Measurements from ENCODE around the gene WASF2. TPM values are rescaled to one million over a fixed set of nuclear protein-coding genes. Genes with fewer than 3 reads are reported as not detected.

Gene WASF2
- polyA plus RNA-seq, 4 donors = 19.5 to 60.4 (median 34.9) TPM

DNA sequence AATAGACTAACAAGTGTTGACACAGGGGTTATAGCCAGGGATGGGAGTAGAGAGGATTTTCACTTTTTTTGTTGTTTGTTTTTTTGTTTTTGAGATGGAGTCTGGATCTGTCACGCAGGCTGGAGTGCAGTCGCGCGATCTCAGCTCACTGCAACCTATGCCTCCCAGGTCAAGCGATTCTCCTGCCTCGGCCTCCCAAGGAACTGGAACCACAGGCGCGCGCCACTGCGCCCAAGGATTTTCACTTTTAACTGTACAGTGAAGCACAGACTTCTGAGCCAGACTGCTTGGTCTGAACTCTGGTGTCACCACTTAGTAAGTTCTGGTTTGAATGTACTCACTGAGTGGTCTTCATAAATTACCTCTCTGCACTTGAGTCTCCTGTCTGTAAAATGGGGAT lies 40.2 kb upstream of the WASF2 start:
- peaks cover 0 to 46% (median 4%) of the 10 kb centered on the region in 3 donors for H3K4me1 ChIP-seq (ENCODE audit: control insufficient read depth in 3 of 3, insufficient read depth in 2 of 3, low read depth in 1 of 3, low read length in 2 of 3)
- H3K27ac ChIP-seq (ENCODE audit: low read depth in 1 of 3, low read length in 2 of 3) = peak overlapping the region in 1 of 3 donors; percentile 98
- WGBS, 3 donors = 96 to 98% (median 96%) methylated on average over 10 of the region's 10 CpGs
- H3K27me3 ChIP-seq (ENCODE audit: control insufficient read depth in 3 of 3, insufficient read depth in 3 of 3, low read length in 3 of 3) = no peaks in the 10 kb centered on the region
- DNase-seq (no peak), FAIRE-seq (no peak)
- H3K36me3 ChIP-seq (ENCODE audit: control insufficient read depth in 3 of 3, insufficient read depth in 2 of 3, low read depth in 1 of 3, low read length in 3 of 3) = peaks cover 0 to 52% (median 0%) of the 10 kb centered on the region in 3 donors
- H3K9me3 ChIP-seq (ENCODE audit: control insufficient read depth in 2 of 2, insufficient read depth in 1 of 2, low read depth in 1 of 2, low read length in 1 of 2) = no peaks in the 10 kb centered on the region
- no peak overlapping the region for H3K4me3 ChIP-seq (ENCODE audit: low read depth in 1 of 3, low read length in 3 of 3)

- 80 to 85% (median 83%) methylated on average over 5 of the region's 5 CpGs for WGBS, 3 donors
Observed at GRCh38 chr1:27529704-27530018, 39.7 kb upstream of the WASF2 start.

DNA sequence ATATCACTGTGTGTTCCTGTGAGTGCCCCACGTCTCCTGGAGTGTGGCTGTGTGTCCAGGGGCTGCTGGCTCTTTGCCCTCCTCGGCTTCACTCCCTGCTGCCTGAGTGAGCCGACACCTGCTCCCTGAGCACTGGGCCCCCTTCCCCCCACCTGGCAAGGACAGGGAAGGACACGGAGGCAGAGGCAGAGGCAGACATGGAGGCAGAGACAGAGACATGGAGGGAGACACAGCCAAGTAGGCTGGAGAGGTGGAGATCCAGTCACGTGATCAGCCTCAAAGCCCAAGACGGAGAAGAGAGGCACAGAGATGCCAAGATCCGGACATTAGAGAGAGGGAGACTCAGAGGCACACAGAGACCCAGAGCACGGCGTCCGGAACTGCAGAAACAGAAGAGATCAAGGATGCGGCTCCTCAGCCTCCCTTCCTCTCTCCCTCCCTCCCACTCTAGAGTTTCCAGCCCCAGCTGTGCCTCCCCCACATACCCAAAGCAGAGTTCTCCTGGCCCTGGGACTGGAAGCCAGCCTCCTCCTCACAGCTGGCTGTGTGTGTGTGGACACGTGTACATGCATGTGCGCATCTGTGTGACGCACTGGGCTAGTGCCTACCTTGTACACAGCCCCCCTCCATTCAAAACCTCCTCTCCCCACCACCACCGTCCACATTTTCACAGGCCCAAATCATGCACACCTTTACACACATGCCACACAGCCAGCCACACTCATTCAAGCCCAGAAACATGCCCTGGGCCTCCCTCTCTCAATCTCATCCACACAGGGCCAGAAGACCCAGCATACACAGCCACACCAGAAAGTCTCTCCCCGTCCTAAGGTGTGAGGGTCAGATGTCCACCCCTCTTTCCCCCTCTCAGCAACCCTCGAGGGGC lies 39.1 kb upstream of the WASF2 start:
- peaks cover 0 to 57% (median 4%) of the 10 kb centered on the region in 3 donors for H3K4me1 ChIP-seq (ENCODE audit: control insufficient read depth in 3 of 3, insufficient read depth in 2 of 3, low read depth in 1 of 3, low read length in 2 of 3)
- peak overlapping the region in 1 of 3 donors; percentile 56 for H3K4me3 ChIP-seq (ENCODE audit: low read depth in 1 of 3, low read length in 3 of 3)
- FAIRE-seq = no peak

More at GRCh38 chr1:27529704-27530018, 39.7 kb upstream of the WASF2 start:
- H3K9me3 ChIP-seq (ENCODE audit: control insufficient read depth in 2 of 2, insufficient read depth in 1 of 2, low read depth in 1 of 2, low read length in 1 of 2) = no peaks in the 10 kb centered on the region
- H3K4me3 ChIP-seq (ENCODE audit: low read depth in 1 of 3, low read length in 3 of 3) = no peak overlapping the region
- H3K36me3 ChIP-seq (ENCODE audit: control insufficient read depth in 3 of 3, insufficient read depth in 2 of 3, low read depth in 1 of 3, low read length in 3 of 3) = peaks cover 0 to 48% (median 0%) of the 10 kb centered on the region in 3 donors
- FAIRE-seq (no peak), DNase-seq (no peak)
- no peaks in the 10 kb centered on the region for H3K27me3 ChIP-seq (ENCODE audit: control insufficient read depth in 3 of 3, insufficient read depth in 3 of 3, low read length in 3 of 3)
- H3K4me1 ChIP-seq (ENCODE audit: control insufficient read depth in 3 of 3, insufficient read depth in 2 of 3, low read depth in 1 of 3, low read length in 2 of 3) = peaks cover 0 to 51% (median 4%) of the 10 kb centered on the region in 3 donors
- H3K27ac ChIP-seq (ENCODE audit: low read depth in 1 of 3, low read length in 2 of 3) = peak overlapping the region; percentile 77 to 98 (median 86)

GRCh38 chr1:27527890-27528817 lies 38.2 kb upstream of the WASF2 start:
- Histone ChIP-seq H3K27me3 (ENCODE audit: control insufficient read depth in 3 of 3, insufficient read depth in 3 of 3, low read length in 3 of 3) (no peaks in the 10 kb centered on the region), H3K36me3 (ENCODE audit: control insufficient read depth in 3 of 3, insufficient read depth in 2 of 3, low read depth in 1 of 3, low read length in 3 of 3) (peaks cover 0 to 34% (median 0%) of the 10 kb centered on the region in 3 donors), H3K4me1 (ENCODE audit: control insufficient read depth in 3 of 3, insufficient read depth in 2 of 3, low read depth in 1 of 3, low read length in 2 of 3) (peaks cover 0 to 66% (median 4%) of the 10 kb centered on the region in 3 donors), H3K27ac (ENCODE audit: low read depth in 1 of 3, low read length in 2 of 3) (peak overlapping the region; percentile 77 to 98 (median 86)), H3K9me3 (ENCODE audit: control insufficient read depth in 2 of 2, insufficient read depth in 1 of 2, low read depth in 1 of 2, low read length in 1 of 2) (no peaks in the 10 kb centered on the region), H3K4me3 (ENCODE audit: low read depth in 1 of 3, low read length in 3 of 3) (peak overlapping the region; percentile 8 to 56 (median 39))
- 4 to 6% (median 6%) methylated on average over 57 to 71 of the region's 71 CpGs for WGBS, 3 donors
- peak; percentile 81 to 95 for DNase-seq
- FAIRE-seq = no peak

More for the DNA sequence above, 39.1 kb upstream of the WASF2 start:
- no peak for DNase-seq
- H3K27ac ChIP-seq (ENCODE audit: low read depth in 1 of 3, low read length in 2 of 3) = peak overlapping the region; percentile 77 to 98 (median 86)
- H3K9me3 ChIP-seq (ENCODE audit: control insufficient read depth in 2 of 2, insufficient read depth in 1 of 2, low read depth in 1 of 2, low read length in 1 of 2) = no peaks in the 10 kb centered on the region
- WGBS, 3 donors = 30 to 50% (median 41%) methylated on average over 14 to 17 of the region's 17 CpGs
- peaks cover 0 to 43% (median 0%) of the 10 kb centered on the region in 3 donors for H3K36me3 ChIP-seq (ENCODE audit: control insufficient read depth in 3 of 3, insufficient read depth in 2 of 3, low read depth in 1 of 3, low read length in 3 of 3)
- H3K27me3 ChIP-seq (ENCODE audit: control insufficient read depth in 3 of 3, insufficient read depth in 3 of 3, low read length in 3 of 3) = no peaks in the 10 kb centered on the region

- Histone ChIP-seq H3K9me3 (ENCODE audit: control insufficient read depth in 2 of 2, insufficient read depth in 1 of 2, low read depth in 1 of 2, low read length in 1 of 2) (no peaks in the 10 kb centered on the region), H3K36me3 (ENCODE audit: control insufficient read depth in 3 of 3, insufficient read depth in 2 of 3, low read depth in 1 of 3, low read length in 3 of 3) (peaks cover 0 to 26% (median 0%) of the 10 kb centered on the region in 3 donors), H3K27me3 (ENCODE audit: control insufficient read depth in 3 of 3, insufficient read depth in 3 of 3, low read length in 3 of 3) (no peaks in the 10 kb centered on the region), H3K4me3 (ENCODE audit: low read depth in 1 of 3, low read length in 3 of 3) (peak overlapping the region; percentile 8 to 56 (median 39)), H3K27ac (ENCODE audit: low read depth in 1 of 3, low read length in 2 of 3) (peak overlapping the region; percentile 77 to 98 (median 86)), H3K4me1 (ENCODE audit: control insufficient read depth in 3 of 3, insufficient read depth in 2 of 3, low read depth in 1 of 3, low read length in 2 of 3) (peaks cover 0 to 74% (median 4%) of the 10 kb centered on the region in 3 donors)
- DNase-seq (peak in 1 of 2 donors; percentile 92), FAIRE-seq (no peak)
- WGBS, 3 donors = 11 to 22% (median 20%) methylated on average over 22 to 27 of the region's 27 CpGs
Observed at GRCh38 chr1:27527223-27527889, 37.4 kb upstream of the WASF2 start.

GRCh38 chr1:27526569-27527222 lies 36.7 kb upstream of the WASF2 start:
- H3K27me3 ChIP-seq (ENCODE audit: control insufficient read depth in 3 of 3, insufficient read depth in 3 of 3, low read length in 3 of 3) = no peaks in the 10 kb centered on the region
- FAIRE-seq (no peak), DNase-seq (peak in 1 of 2 donors; percentile 74)
- no peaks in the 10 kb centered on the region for H3K9me3 ChIP-seq (ENCODE audit: control insufficient read depth in 2 of 2, insufficient read depth in 1 of 2, low read depth in 1 of 2, low read length in 1 of 2)
- peaks cover 0 to 81% (median 4%) of the 10 kb centered on the region in 3 donors for H3K4me1 ChIP-seq (ENCODE audit: control insufficient read depth in 3 of 3, insufficient read depth in 2 of 3, low read depth in 1 of 3, low read length in 2 of 3)
- H3K27ac ChIP-seq (ENCODE audit: low read depth in 1 of 3, low read length in 2 of 3) = peak overlapping the region; percentile 77 to 98 (median 86)
- peaks cover 0 to 19% (median 0%) of the 10 kb centered on the region in 3 donors for H3K36me3 ChIP-seq (ENCODE audit: control insufficient read depth in 3 of 3, insufficient read depth in 2 of 3, low read depth in 1 of 3, low read length in 3 of 3)
- peak overlapping the region in 1 of 3 donors; percentile 56 for H3K4me3 ChIP-seq (ENCODE audit: low read depth in 1 of 3, low read length in 3 of 3)
- WGBS, 3 donors = 33 to 47% (median 42%) methylated on average over 10 of the region's 10 CpGs

DNA sequence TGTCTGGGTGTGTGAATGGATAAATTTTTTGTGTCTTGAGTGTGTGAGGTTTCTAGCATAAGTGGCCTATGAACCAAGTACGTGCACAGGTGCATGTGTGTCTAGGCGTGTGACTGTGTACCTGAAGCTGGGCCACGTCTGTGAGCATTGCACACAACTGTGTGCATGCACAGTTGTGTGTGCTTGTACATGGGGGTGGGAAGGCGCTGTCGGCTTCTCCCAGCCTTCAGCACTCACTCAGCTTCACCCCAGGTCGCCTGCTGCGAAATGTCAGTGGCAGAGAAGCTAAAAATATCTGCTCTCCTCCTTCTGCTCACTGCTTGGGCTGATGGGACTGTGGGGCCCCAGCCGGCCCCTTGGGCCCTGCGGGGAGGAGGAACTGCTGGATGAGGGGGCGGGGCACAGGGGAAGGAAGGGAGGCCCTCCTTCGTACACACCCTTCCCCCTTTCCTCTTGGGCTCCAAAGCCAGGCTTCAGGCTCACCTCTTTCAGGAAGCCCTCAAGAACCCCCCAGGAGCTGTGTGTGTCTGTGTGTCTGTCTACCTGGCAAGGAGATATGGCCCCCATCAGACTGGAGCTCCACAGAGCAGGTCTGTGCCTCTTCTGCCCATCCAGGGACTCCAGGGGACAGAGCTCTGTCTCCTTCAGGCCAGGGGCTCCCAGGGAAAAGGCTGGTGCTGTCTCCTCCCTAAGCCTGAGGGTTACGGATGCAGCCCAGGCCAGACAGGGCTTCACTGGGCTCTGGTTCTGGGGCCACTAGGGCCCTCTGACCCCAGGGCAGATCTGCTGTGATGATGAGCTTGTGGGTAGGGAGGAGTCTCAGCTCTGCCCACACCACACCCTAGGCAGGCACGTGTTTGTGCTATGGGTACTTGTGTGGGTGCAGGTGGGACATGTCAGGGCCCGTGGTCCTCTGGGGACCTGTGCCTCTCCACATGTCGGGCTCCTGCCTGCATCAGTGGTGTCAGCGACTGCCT lies 35.6 kb upstream of the WASF2 start:
- DNase-seq = peak in 1 of 2 donors; percentile 92
- H3K4me3 ChIP-seq (ENCODE audit: low read depth in 1 of 3, low read length in 3 of 3) = peak overlapping the region in 1 of 3 donors; percentile 56
- H3K36me3 ChIP-seq (ENCODE audit: control insufficient read depth in 3 of 3, insufficient read depth in 2 of 3, low read depth in 1 of 3, low read length in 3 of 3) = peaks cover 0 to 11% (median 0%) of the 10 kb centered on the region in 3 donors
- FAIRE-seq = no peak
- WGBS, 3 donors = 26 to 34% (median 32%) methylated on average over 13 to 16 of the region's 16 CpGs
- peaks cover 4 to 92% (median 5%) of the 10 kb centered on the region in 3 donors for H3K4me1 ChIP-seq (ENCODE audit: control insufficient read depth in 3 of 3, insufficient read depth in 2 of 3, low read depth in 1 of 3, low read length in 2 of 3)
- peak overlapping the region; percentile 37 to 98 (median 56) for H3K27ac ChIP-seq (ENCODE audit: low read depth in 1 of 3, low read length in 2 of 3)
- no peaks in the 10 kb centered on the region for H3K27me3 ChIP-seq (ENCODE audit: control insufficient read depth in 3 of 3, insufficient read depth in 3 of 3, low read length in 3 of 3)
- H3K9me3 ChIP-seq (ENCODE audit: control insufficient read depth in 2 of 2, insufficient read depth in 1 of 2, low read depth in 1 of 2, low read length in 1 of 2) = no peaks in the 10 kb centered on the region
